Neural progenitor cell (in vitro differentiated cells): ENCODE measurements around the gene EPB41L4A. TPM values are rescaled to one million over a fixed set of nuclear protein-coding genes. Genes with fewer than 3 reads are reported as not detected.
A peak's percentile ranks its signal among the peaks of the same experiment; 100 is the strongest.
"Not testable (repeated sequence)": the region's sequence is repeated elsewhere in the genome, so short reads cannot be mapped to it uniquely, and the experiment has no call there.

Source experiments
- DNase-seq: peaks from one replicate; pipeline ENCODE4 v3.0.0-alpha.2; 2016; ENCODE audit warnings: low spot score
- H2AFZ ChIP-seq: fragments of 200-600 bp; sonication (generic); replicated peaks from 2 replicates; pipeline ENCODE4 v1.6.1; 2016; ENCODE audit warnings: antibody characterized with exemption
- H3F3A ChIP-seq: fragments of 200-600 bp; sonication (generic); 2 replicates; pipeline ENCODE4 v1.6.1; 2016; ENCODE audit warnings: antibody characterized with exemption, low read depth
- H3K27ac ChIP-seq: fragments of 200-600 bp; sonication (generic); 2 replicates; pipeline ENCODE4 v1.5.1; 2016; ENCODE audit warnings: mild to moderate bottlenecking
- H3K27me3 ChIP-seq: fragments of 200-600 bp; sonication (generic); 2 replicates; pipeline ENCODE4 v1.6.1; 2016; ENCODE audit warnings: mild to moderate bottlenecking, moderate library complexity
- H3K36me3 ChIP-seq: fragments of 200-600 bp; sonication (generic); 2 replicates; pipeline ENCODE4 v1.5.1; 2016
- H3K4me1 ChIP-seq: fragments of 200-600 bp; sonication (generic); 2 replicates; pipeline ENCODE4 v1.6.1; 2016; ENCODE audit warnings: mixed run types
- H3K4me2 ChIP-seq: fragments of 200-600 bp; sonication (generic); 2 replicates; pipeline ENCODE4 v1.6.1; 2016
- H3K4me3 ChIP-seq: fragments of 200-600 bp; sonication (generic); 2 replicates; pipeline ENCODE4 v1.5.1; 2016
- H3K79me2 ChIP-seq: fragments of 200-600 bp; sonication (generic); 2 replicates; pipeline ENCODE4 v1.6.1; 2016; ENCODE audit warnings: low read depth
- H3K9ac ChIP-seq: fragments of 200-600 bp; sonication (generic); 2 replicates; pipeline ENCODE4 v1.6.1; 2016
- H3K9me3 ChIP-seq: fragments of 200-600 bp; sonication (generic); 2 replicates; pipeline ENCODE4 v1.5.1; 2016; ENCODE audit warnings: low read depth
- H4K20me1 ChIP-seq: fragments of 200-600 bp; sonication (generic); 2 replicates; pipeline ENCODE4 v1.6.1; 2016; ENCODE audit warnings: low read depth
- H3K27ac Mint-ChIP-seq: 3 replicates; pipeline ENCODE4 v1.8.0; 2021; ENCODE audit warnings: mixed read lengths
- H3K27me3 Mint-ChIP-seq: 2 replicates; pipeline ENCODE4 v1.8.0; 2022; ENCODE audit warnings: low read depth, mild to moderate bottlenecking, inconsistent platforms, moderate library complexity, mixed read lengths; ENCODE audit not compliant: insufficient read depth
- H3K36me3 Mint-ChIP-seq: 3 replicates; pipeline ENCODE4 v1.8.0; 2021; ENCODE audit warnings: mixed read lengths
- H3K4me1 Mint-ChIP-seq: 3 replicates; pipeline ENCODE4 v1.8.0; 2021; ENCODE audit warnings: mixed read lengths
- H3K4me3 Mint-ChIP-seq: 3 replicates; pipeline ENCODE4 v1.8.0; 2021; ENCODE audit warnings: mild to moderate bottlenecking, moderate library complexity, mixed read lengths
- H3K9me3 Mint-ChIP-seq: 3 replicates; pipeline ENCODE4 v1.8.0; 2020; ENCODE audit warnings: mixed read lengths
- CTCF ChIP-seq: fragments of 200-600 bp; sonication (generic); IDR thresholded peaks from 2 replicates; pipeline ENCODE4 v1.5.1; 2017; ENCODE audit warnings: antibody characterized with exemption, mild to moderate bottlenecking
- EZH2 ChIP-seq: fragments of 200-600 bp; sonication (generic); IDR thresholded peaks from 2 replicates; pipeline ENCODE4 v1.6.1; 2017; ENCODE audit warnings: antibody characterized with exemption, mild to moderate bottlenecking, moderate library complexity
- EZH2phosphoT487 ChIP-seq: fragments of 200-600 bp; sonication (generic); IDR thresholded peaks from 2 replicates; pipeline ENCODE4 v1.6.1; 2017; ENCODE audit warnings: antibody characterized with exemption
- total RNA-seq: library from RNA; depleted of rRNA; stranded (reverse); fragments of >200 nt; gene quantifications from 2 replicates; pipeline ENCODE4 v1.2.3, GENCODE V29; 2015; ENCODE audit warnings: low replicate concordance

The EPB41L4A gene
- total RNA-seq, 1 donor from 2014 or later = 2.7 TPM

GRCh38 chr5:112434641-112435040 lies 15.6 kb upstream of the EPB41L4A start:
- no peaks in the 10 kb centered on the region for H3K4me1 Mint-ChIP-seq
- no peak overlapping the region for H3K4me3 Mint-ChIP-seq
- H3K4me1 ChIP-seq = no peaks in the 10 kb centered on the region
- H3K27me3 Mint-ChIP-seq = peaks cover 2% of the 10 kb centered on the region
- no peaks in the 10 kb centered on the region for H3K27me3 ChIP-seq
- H3F3A ChIP-seq = no peaks in the 10 kb centered on the region
- H3K9ac ChIP-seq = no peak overlapping the region
- H4K20me1 ChIP-seq = no peaks in the 10 kb centered on the region
- H3K9me3 ChIP-seq = no peaks in the 10 kb centered on the region
- no peak overlapping the region for H2AFZ ChIP-seq
- no peaks in the 10 kb centered on the region for H3K36me3 Mint-ChIP-seq
- no peak overlapping the region for H3K27ac Mint-ChIP-seq
- no peak overlapping the region for H3K27ac ChIP-seq
- H3K4me3 ChIP-seq = no peak overlapping the region
- no peaks in the 10 kb centered on the region for H3K36me3 ChIP-seq
- no peak for DNase-seq
- TF ChIP-seq EZH2 (no peak), EZH2phosphoT487 (no peak), CTCF (no peak)
- no peak overlapping the region for H3K4me2 ChIP-seq
- H3K79me2 ChIP-seq = no peaks in the 10 kb centered on the region
- peaks cover 13% of the 10 kb centered on the region for H3K9me3 Mint-ChIP-seq

- not testable (repeated sequence) for H3K36me3 Mint-ChIP-seq, DNase-seq, H3K9me3 Mint-ChIP-seq, H3F3A ChIP-seq, H2AFZ ChIP-seq, H3K27me3 Mint-ChIP-seq, H3K9ac ChIP-seq, H3K27ac ChIP-seq, H3K4me2 ChIP-seq, H3K4me3 Mint-ChIP-seq, H3K4me3 ChIP-seq, H3K4me1 ChIP-seq, H3K27ac Mint-ChIP-seq, H4K20me1 ChIP-seq, H3K36me3 ChIP-seq, H3K9me3 ChIP-seq, H3K79me2 ChIP-seq, H3K4me1 Mint-ChIP-seq
- peaks cover 21% of the 10 kb centered on the region for H3K27me3 ChIP-seq
Observed at GRCh38 chr5:112426202-112426601, 7.1 kb upstream of the EPB41L4A start.

GRCh38 chr5:112419986-112420864 lies 1.1 kb upstream of the EPB41L4A start:
- Histone ChIP-seq H3K27ac (no peak overlapping the region), H4K20me1 (peaks cover 10% of the 10 kb centered on the region), H3K4me2 (peak overlapping the region; percentile 87), H2AFZ (peak overlapping the region; percentile 95), H3K9me3 (no peaks in the 10 kb centered on the region), H3K9ac (no peak overlapping the region), H3K36me3 (no peaks in the 10 kb centered on the region), H3K79me2 (no peaks in the 10 kb centered on the region), H3K4me3 (peak overlapping the region; percentile 88), H3K4me1 (peaks cover 10% of the 10 kb centered on the region), H3F3A (peaks cover 18% of the 10 kb centered on the region), H3K27me3 (peaks cover 72% of the 10 kb centered on the region)
- H3K4me3 Mint-ChIP-seq = peak overlapping the region; percentile 90
- peaks cover 11% of the 10 kb centered on the region for H3K27me3 Mint-ChIP-seq
- TF ChIP-seq CTCF = peak; percentile 85
- TF ChIP-seq EZH2 = no peak
- H3K27ac Mint-ChIP-seq = no peak overlapping the region
- DNase-seq = peak; percentile 93
- no peaks in the 10 kb centered on the region for H3K9me3 Mint-ChIP-seq
- H3K4me1 Mint-ChIP-seq = peaks cover 24% of the 10 kb centered on the region
- H3K36me3 Mint-ChIP-seq = peaks cover 1% of the 10 kb centered on the region

GRCh38 chr5:112418659-112419163 lies 366 bp downstream of the EPB41L4A start:
- no peaks in the 10 kb centered on the region for H3K9me3 Mint-ChIP-seq
- H3K4me3 Mint-ChIP-seq = peak overlapping the region; percentile 88
- H3K27me3 ChIP-seq = peaks cover 72% of the 10 kb centered on the region
- H3K4me1 Mint-ChIP-seq = peaks cover 35% of the 10 kb centered on the region
- DNase-seq = peak; percentile 30
- peak overlapping the region; percentile 95 for H2AFZ ChIP-seq
- H3K4me3 ChIP-seq = peak overlapping the region; percentile 88
- H3K27ac ChIP-seq = no peak overlapping the region
- H3K27ac Mint-ChIP-seq = no peak overlapping the region
- peak overlapping the region; percentile 87 for H3K4me2 ChIP-seq
- no peaks in the 10 kb centered on the region for H3K36me3 ChIP-seq
- H3K79me2 ChIP-seq = no peaks in the 10 kb centered on the region
- H3K27me3 Mint-ChIP-seq = peaks cover 11% of the 10 kb centered on the region
- H3K9ac ChIP-seq = no peak overlapping the region
- H3K36me3 Mint-ChIP-seq = peaks cover 1% of the 10 kb centered on the region
- peaks cover 10% of the 10 kb centered on the region for H4K20me1 ChIP-seq
- H3F3A ChIP-seq = peaks cover 18% of the 10 kb centered on the region
- TF ChIP-seq CTCF (no peak), EZH2 (peak; percentile 75), EZH2phosphoT487 (peak; percentile 72)
- peaks cover 10% of the 10 kb centered on the region for H3K4me1 ChIP-seq
- H3K9me3 ChIP-seq = no peaks in the 10 kb centered on the region
